Astrocyte of the cerebellum (primary cell): ENCODE data around the gene BMPR2.
"Not testable (repeated sequence)": the region's sequence is repeated elsewhere in the genome, so short reads cannot be mapped to it uniquely, and the experiment has no call there.

ENCODE experiments used
- DNase-seq: peaks from one replicate; pipeline ENCODE4 v3.0.0-alpha.2; 2011; ENCODE audit warnings: low read depth
- H3K4me3 ChIP-seq: 2 replicates; pipeline ENCODE4 v1.5.1; 2011; ENCODE audit warnings: mild to moderate bottlenecking, low read depth, low read length, moderate library complexity
- CTCF ChIP-seq: IDR thresholded peaks from 2 replicates; pipeline ENCODE4 v1.5.1; 2012; ENCODE audit warnings: low read length, low read depth, moderate library complexity, mild to moderate bottlenecking; ENCODE audit errors: missing control alignments
- in situ Hi-C: cut with HindIII; loops from 2 replicates; pipeline ENCODE4 v1.10.0; 2017; ENCODE audit warnings: low sequenced_read_pairs

BMPR2 gene

GRCh38 chr2:202541137-202541536 is 165.0 kb downstream of the BMPR2 start:
- in situ Hi-C loops: no loop called here
- no peak for TF ChIP-seq CTCF
- DNase-seq: no peak
- no peak overlapping the region for H3K4me3 ChIP-seq

- no peak for TF ChIP-seq CTCF
- no peak overlapping the region for H3K4me3 ChIP-seq
- in situ Hi-C loops: no loop called here
- no peak for DNase-seq
Measured at GRCh38 chr2:202542142-202542541, 166.0 kb downstream of the BMPR2 start.

GRCh38 chr2:202545523-202545922 is 169.4 kb downstream of the BMPR2 start:
- DNase-seq: no peak
- H3K4me3 ChIP-seq: no peak overlapping the region
- in situ Hi-C loops: no loop called here
- TF ChIP-seq CTCF: no peak

- TF ChIP-seq CTCF: no peak
- in situ Hi-C loops: no loop called here
- no peak overlapping the region for H3K4me3 ChIP-seq
- no peak for DNase-seq
Measured at GRCh38 chr2:202545931-202546330, 169.8 kb downstream of the BMPR2 start.

- in situ Hi-C loops, DNase-seq, H3K4me3 ChIP-seq: not testable (repeated sequence)
Measured at GRCh38 chr2:202546499-202547141, 170.5 kb downstream of the BMPR2 start.

GRCh38 chr2:202548240-202548639 is 172.1 kb downstream of the BMPR2 start:
- in situ Hi-C loops: no loop called here
- no peak overlapping the region for H3K4me3 ChIP-seq
- DNase-seq: no peak
- TF ChIP-seq CTCF: no peak

- in situ Hi-C loops, H3K4me3 ChIP-seq: not testable (repeated sequence)
- DNase-seq: peak; percentile 8
Measured at GRCh38 chr2:202551000-202551399, 174.9 kb downstream of the BMPR2 start.

- in situ Hi-C loops: no loop called here
- H3K4me3 ChIP-seq: no peak overlapping the region
- TF ChIP-seq CTCF: no peak
- DNase-seq: no peak
Measured at GRCh38 chr2:202555356-202555755, 179.2 kb downstream of the BMPR2 start.
